Trophoblast cell (in vitro differentiated cells and primary cell): ENCODE measurements around the gene GLDC. TPM values are rescaled to one million over a fixed set of nuclear protein-coding genes. Genes with fewer than 3 reads are reported as not detected.
"Not testable (repeated sequence)": the region's sequence is repeated elsewhere in the genome, so short reads cannot be mapped to it uniquely, and the experiment has no call there.

Experiments
- DNase-seq, 2 donors: peaks; one replicate each; pipeline ENCODE4 v3.0.0-alpha.2; 2016
- H2AFZ ChIP-seq: 2 replicates; pipeline ENCODE4 v1.6.1; 2013; ENCODE audit warnings: low read length, moderate library complexity, mild to moderate bottlenecking; ENCODE audit not compliant: insufficient read depth, poor library complexity
- H2AK5ac ChIP-seq: 2 replicates; pipeline ENCODE4 v1.6.1; 2013; ENCODE audit warnings: mild to moderate bottlenecking, low read length
- H2BK120ac ChIP-seq: 2 replicates; pipeline ENCODE4 v1.6.1; 2013; ENCODE audit warnings: low read length, mild to moderate bottlenecking, moderate library complexity; ENCODE audit not compliant: insufficient read depth, poor library complexity
- H2BK12ac ChIP-seq: 2 replicates; pipeline ENCODE4 v1.6.1; 2013; ENCODE audit warnings: mild to moderate bottlenecking, low read length, moderate library complexity
- H2BK5ac ChIP-seq: 2 replicates; pipeline ENCODE4 v1.6.1; 2013; ENCODE audit warnings: low read length, low read depth, moderate library complexity, mild to moderate bottlenecking; ENCODE audit not compliant: poor library complexity
- H3K14ac ChIP-seq: 2 replicates; pipeline ENCODE4 v1.6.1; 2013; ENCODE audit warnings: mild to moderate bottlenecking, low read length
- H3K18ac ChIP-seq: 2 replicates; pipeline ENCODE4 v1.6.1; 2013; ENCODE audit warnings: mild to moderate bottlenecking, low read length
- H3K23ac ChIP-seq: 2 replicates; pipeline ENCODE4 v1.6.1; 2013; ENCODE audit warnings: low read length
- H3K27ac ChIP-seq: 2 replicates; pipeline ENCODE4 v1.5.1; 2013; ENCODE audit warnings: low read depth, mild to moderate bottlenecking, inconsistent platforms, low read length, moderate library complexity
- H3K27me3 ChIP-seq: 2 replicates; pipeline ENCODE4 v1.6.1; 2013; ENCODE audit warnings: inconsistent platforms, mild to moderate bottlenecking, low read length, moderate library complexity; ENCODE audit not compliant: insufficient read depth
- H3K36me3 ChIP-seq, 2 experiments: 1 replicate in 1 of 2; 2 replicates in 1 of 2; pipeline ENCODE4 v1.6.1; 2013; ENCODE audit warnings: low read length in 2 of 2, mild to moderate bottlenecking in 2 of 2, moderate library complexity in 1 of 2; ENCODE audit not compliant: insufficient read depth in 2 of 2, control insufficient read depth in 1 of 2
- H3K4ac ChIP-seq: 2 replicates; pipeline ENCODE4 v1.6.1; 2013; ENCODE audit warnings: low read depth, mild to moderate bottlenecking, low read length, moderate library complexity
- H3K4me1 ChIP-seq, 2 experiments: 1 replicate in 1 of 2; 2 replicates in 1 of 2; pipeline ENCODE4 v1.6.1; 2013; ENCODE audit warnings: low read length in 2 of 2, mild to moderate bottlenecking in 2 of 2, moderate library complexity in 1 of 2; ENCODE audit not compliant: insufficient read depth in 2 of 2, control insufficient read depth in 1 of 2
- H3K4me2 ChIP-seq: 2 replicates; pipeline ENCODE4 v1.6.1; 2013; ENCODE audit warnings: inconsistent platforms, mild to moderate bottlenecking, low read length, moderate library complexity
- H3K4me3 ChIP-seq: 2 replicates; pipeline ENCODE4 v1.5.1; 2013; ENCODE audit warnings: mild to moderate bottlenecking, low read depth, low read length, inconsistent platforms
- H3K79me1 ChIP-seq: one replicate; pipeline ENCODE4 v1.6.1; 2013; ENCODE audit warnings: low read length
- H3K79me2 ChIP-seq: 2 replicates; pipeline ENCODE4 v1.6.1; 2013; ENCODE audit warnings: low read length, mild to moderate bottlenecking; ENCODE audit not compliant: control insufficient read depth, insufficient read depth, poor library complexity
- H3K9ac ChIP-seq: 2 replicates; pipeline ENCODE4 v1.6.1; 2013; ENCODE audit warnings: mild to moderate bottlenecking, low read length
- H3K9me3 ChIP-seq: 2 replicates; pipeline ENCODE4 v1.6.1; 2013; ENCODE audit warnings: low read depth, mild to moderate bottlenecking, control low read depth, inconsistent platforms, low read length; ENCODE audit not compliant: insufficient read depth
- H4K12ac ChIP-seq: 2 replicates; pipeline ENCODE4 v1.6.1; 2013; ENCODE audit warnings: low read depth, mild to moderate bottlenecking, low read length, moderate library complexity
- H4K8ac ChIP-seq: 2 replicates; pipeline ENCODE4 v1.6.1; 2013; ENCODE audit warnings: low read depth, mild to moderate bottlenecking, low read length, moderate library complexity
- H4K91ac ChIP-seq: one replicate; pipeline ENCODE4 v1.6.1; 2013; ENCODE audit warnings: low read depth, mild to moderate bottlenecking, low read length, moderate library complexity
- WGBS: extraction: QIAGEN DNeasy Blood & Tissue Kit; methylation state at CpG from one replicate; pipeline ENCODE4 v1.1.7; 2013; ENCODE audit warnings: missing lambda C conversion rate; ENCODE audit not compliant: insufficient read length, insufficient coverage; ENCODE audit errors: extremely low coverage; 5-methylcytosine and 5-hydroxymethylcytosine counted together
- polyA plus RNA-seq: library from polyadenylated mRNA; stranded (reverse); fragments of 200-250 nt; gene quantifications from 2 replicates; pipeline ENCODE4 v1.2.3, GENCODE V29; 2013

GLDC gene
- 27.7 and 29.6 TPM in 2 replicates for polyA plus RNA-seq

- Histone ChIP-seq H3K14ac (peak within 1 kb of the TSS; percentile 84), H3K4me3 (peak within 1 kb of the TSS; percentile 77), H2BK5ac (peak within 1 kb of the TSS; percentile 44), H2AFZ (peak within 1 kb of the TSS; percentile 89), H3K9me3 (no peaks in the 10 kb centered on the region), H2AK5ac (no peak within 1 kb of the TSS), H3K27ac (no peak within 1 kb of the TSS), H3K4me1 (peaks cover 12 to 14% of the 10 kb centered on the region in 2 experiments), H3K79me1 (peaks cover 2% of the 10 kb centered on the region), H2BK120ac (peak within 1 kb of the TSS; percentile 80), H3K4me2 (peak within 1 kb of the TSS; percentile 88), H3K79me2 (peaks cover 8% of the 10 kb centered on the region), H3K18ac (peak within 1 kb of the TSS; percentile 81), H3K27me3 (no peaks in the 10 kb centered on the region), H4K91ac (no peak within 1 kb of the TSS), H3K4ac (peak within 1 kb of the TSS; percentile 82), H4K12ac (peak within 1 kb of the TSS; percentile 36), H3K36me3 (no peaks in the 10 kb centered on the region), H2BK12ac (no peak within 1 kb of the TSS), H4K8ac (peak within 1 kb of the TSS; percentile 89), H3K9ac (no peak within 1 kb of the TSS), H3K23ac (no peak within 1 kb of the TSS)
- peak; percentile 89 to 91 for DNase-seq
- no CpG with 5 or more reads among the region's 68 CpGs for WGBS
These were observed at the start of gene GLDC for GRCh38 chr9:6645355-6646292. GLDC (minus strand) TSS chr9:6645729; CDS start chr9:6645499, 230 bp downstream.

DNA sequence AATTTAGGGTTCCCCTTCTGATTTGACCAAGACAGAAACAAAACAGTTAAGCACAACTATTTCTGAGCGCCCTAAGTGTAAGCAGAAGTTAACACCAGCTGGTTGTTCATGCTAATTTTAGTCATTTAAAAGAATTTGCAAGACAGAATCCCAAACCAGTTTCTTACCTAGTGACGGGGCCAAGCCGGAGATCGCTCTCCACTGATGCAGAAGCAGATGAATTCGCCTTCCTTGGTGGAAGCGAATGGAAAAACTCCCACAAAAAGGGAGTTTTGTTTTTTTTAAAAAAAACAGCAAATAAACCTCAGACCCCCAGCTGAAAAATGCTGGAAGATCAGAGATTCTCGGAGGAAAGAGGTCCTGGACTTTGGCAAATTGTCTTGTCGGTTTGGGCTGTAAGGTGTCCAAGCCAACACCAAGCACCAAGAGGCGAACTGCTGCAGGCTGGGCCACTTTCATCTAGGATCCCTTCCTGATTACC is 47.4 kb upstream of the GLDC start:
- Histone ChIP-seq H3K79me1 (no peaks in the 10 kb centered on the region), H3K36me3 (no peaks in the 10 kb centered on the region), H3K4me1 (no peaks in the 10 kb centered on the region), H3K14ac (no peak overlapping the region), H3K18ac (no peak overlapping the region), H3K4ac (no peak overlapping the region), H2AFZ (no peak overlapping the region), H2BK5ac (no peak overlapping the region), H2AK5ac (no peak overlapping the region), H2BK12ac (no peak overlapping the region), H3K23ac (no peak overlapping the region), H3K27ac (no peak overlapping the region), H3K4me3 (no peak overlapping the region), H3K79me2 (no peaks in the 10 kb centered on the region), H3K9ac (no peak overlapping the region), H3K9me3 (no peaks in the 10 kb centered on the region), H2BK120ac (no peak overlapping the region), H3K27me3 (no peaks in the 10 kb centered on the region), H4K8ac (no peak overlapping the region), H3K4me2 (no peak overlapping the region), H4K12ac (no peak overlapping the region), H4K91ac (no peak overlapping the region)
- no peak for DNase-seq
- WGBS, result no CpG with 5 or more reads among the region's 9 CpGs

DNA sequence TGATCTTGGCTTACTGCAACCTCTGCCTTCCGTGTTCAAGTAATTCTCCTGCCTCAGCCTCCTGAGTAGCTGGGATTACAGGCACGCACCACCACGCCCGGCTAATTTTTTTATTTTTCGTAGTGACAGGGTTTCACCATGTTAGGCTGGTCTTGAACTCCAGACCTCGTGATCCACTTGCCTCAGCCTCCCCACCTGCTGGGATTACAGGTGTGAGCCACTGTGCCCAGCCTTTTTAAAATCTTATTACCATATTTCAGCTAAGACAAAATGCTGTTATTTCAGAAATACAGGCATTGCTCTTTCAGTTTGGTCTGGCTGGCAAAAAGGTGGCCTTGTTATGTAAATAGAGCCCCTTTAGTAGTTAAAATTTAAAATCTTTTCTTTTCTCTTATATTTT is 46.9 kb upstream of the GLDC start:
- no peak overlapping the region for H2BK12ac ChIP-seq

GRCh38 chr9:6690675-6691070 is 45.1 kb upstream of the GLDC start:
- not testable (repeated sequence) for H2BK5ac ChIP-seq, H3K4me3 ChIP-seq, H3K79me2 ChIP-seq, H2BK120ac ChIP-seq, H3K4me1 ChIP-seq, H3K36me3 ChIP-seq, H3K79me1 ChIP-seq, H2BK12ac ChIP-seq, H3K27me3 ChIP-seq, H4K12ac ChIP-seq, H4K8ac ChIP-seq, H2AFZ ChIP-seq, DNase-seq, H3K4me2 ChIP-seq, H4K91ac ChIP-seq, H3K27ac ChIP-seq, H3K4ac ChIP-seq, H2AK5ac ChIP-seq, H3K9ac ChIP-seq, H3K14ac ChIP-seq, H3K23ac ChIP-seq, H3K9me3 ChIP-seq, H3K18ac ChIP-seq
- no CpG with 5 or more reads among the region's 7 CpGs for WGBS

More for the DNA sequence above, 46.9 kb upstream of the GLDC start:
- Histone ChIP-seq H3K4ac (no peak overlapping the region), H3K79me2 (no peaks in the 10 kb centered on the region), H4K8ac (no peak overlapping the region), H3K9ac (no peak overlapping the region), H3K18ac (no peak overlapping the region), H2BK5ac (no peak overlapping the region), H3K27ac (no peak overlapping the region), H2AK5ac (no peak overlapping the region), H3K9me3 (no peaks in the 10 kb centered on the region), H3K4me2 (no peak overlapping the region), H3K4me3 (no peak overlapping the region), H4K91ac (no peak overlapping the region), H3K27me3 (no peaks in the 10 kb centered on the region), H3K4me1 (no peaks in the 10 kb centered on the region), H2BK120ac (no peak overlapping the region), H3K23ac (no peak overlapping the region), H3K14ac (no peak overlapping the region), H3K36me3 (no peaks in the 10 kb centered on the region), H3K79me1 (no peaks in the 10 kb centered on the region), H4K12ac (no peak overlapping the region), H2AFZ (no peak overlapping the region)
- WGBS, result no CpG with 5 or more reads among the region's 6 CpGs
- no peak for DNase-seq
